T-cell (primary cell): ENCODE measurements around the gene ARV1. TPM values are rescaled to one million over a fixed set of nuclear protein-coding genes. Genes with fewer than 3 reads are reported as not detected.

Experiments
- ATAC-seq, 4 experiments: fragments of 200-7000 bp in 3 of 4; fragments of 150-1000 bp in 1 of 4; cut with Tn5 transposase; replicated peaks in 1 of 4; 1 replicate in 3 of 4; 2 replicates in 1 of 4; pipeline ENCODE4 v1.10.0; 2021; ENCODE audit warnings: moderate library complexity in 3 of 4, mild to moderate bottlenecking in 2 of 4, moderate number of reproducible peaks in 1 of 4
- CTCF ChIA-PET, 2 donors: fragments of 300-600 bp; sonication (Branson Sonifier 250); formaldehyde crosslinking; loops; one replicate each; lab custom pipeline; 2022; ENCODE audit warnings: antibody characterized with exemption in 2 of 2; lab: Charles Lee
- POLR2A ChIA-PET, 2 donors: fragments of 300-600 bp; sonication (Branson Sonifier 250); formaldehyde crosslinking; loops; one replicate each; lab custom pipeline; 2022; ENCODE audit warnings: antibody characterized with exemption in 2 of 2; lab: Charles Lee
- DNase-seq, 35 experiments: peaks; one replicate each; pipeline versions ENCODE4 v3.0.0 to v3.0.0-alpha.2; 2013 to 2023
- H3K27ac ChIP-seq: one replicate; pipeline ENCODE4 v1.5.1; 2013; ENCODE audit warnings: low read length
- H3K27me3 ChIP-seq, 2 experiments: replicated peaks in 1 of 2; 1 replicate in 1 of 2; 2 replicates in 1 of 2; pipeline versions ENCODE4 v1.6.1 to v1.7.0; 2013; ENCODE audit warnings: low read length in 1 of 2, mixed read lengths in 1 of 2; ENCODE audit not compliant: control insufficient read depth in 2 of 2, insufficient read depth in 2 of 2; ENCODE audit errors: extremely low read depth in 1 of 2
- H3K36me3 ChIP-seq, 2 donors: 1 replicate in 1 of 2; 2 replicates in 1 of 2; pipeline versions ENCODE4 v1.6.1 to v1.7.0; 2013; ENCODE audit warnings: low read length in 1 of 2; ENCODE audit not compliant: control insufficient read depth in 2 of 2, insufficient read depth in 1 of 2; ENCODE audit errors: extremely low read depth in 1 of 2
- H3K4me1 ChIP-seq, 2 experiments: 1 replicate in 1 of 2; 2 replicates in 1 of 2; pipeline versions ENCODE4 v1.6.1 to v1.7.0; 2013; ENCODE audit warnings: low read length in 2 of 2, mixed read lengths in 1 of 2; ENCODE audit not compliant: insufficient read depth in 2 of 2, control insufficient read depth in 1 of 2; ENCODE audit errors: extremely low read depth in 1 of 2
- H3K4me3 ChIP-seq, 2 donors: 1 replicate in 1 of 2; 2 replicates in 1 of 2; pipeline versions ENCODE4 v1.5.1 to v1.7.0; 2013; ENCODE audit warnings: mild to moderate bottlenecking in 2 of 2, low read length in 1 of 2, moderate library complexity in 1 of 2; ENCODE audit not compliant: control insufficient read depth in 1 of 2; ENCODE audit errors: extremely low read depth in 1 of 2
- H3K9me3 ChIP-seq: 2 replicates; pipeline ENCODE4 v1.7.0; 2013
- H3K27ac Mint-ChIP-seq, 2 donors: one replicate each; pipeline ENCODE4 v1.8.0; 2020 to 2021; ENCODE audit warnings: mild to moderate bottlenecking in 2 of 2, mixed read lengths in 2 of 2
- H3K27me3 Mint-ChIP-seq, 2 donors: one replicate each; pipeline ENCODE4 v1.8.0; 2021 to 2022; ENCODE audit warnings: mixed read lengths in 2 of 2
- H3K36me3 Mint-ChIP-seq: one replicate; pipeline ENCODE4 v1.8.0; 2021; ENCODE audit warnings: mixed read lengths
- H3K4me1 Mint-ChIP-seq, 3 donors: one replicate each; pipeline ENCODE4 v1.8.0; 2020 to 2022; ENCODE audit warnings: mixed read lengths in 3 of 3, mild to moderate bottlenecking in 1 of 3
- H3K4me3 Mint-ChIP-seq, 3 donors: one replicate each; pipeline ENCODE4 v1.8.0; 2020 to 2022; ENCODE audit warnings: mild to moderate bottlenecking in 3 of 3, mixed read lengths in 3 of 3, moderate library complexity in 3 of 3
- H3K9me3 Mint-ChIP-seq, 3 donors: one replicate each; pipeline ENCODE4 v1.8.0; 2020 to 2022; ENCODE audit warnings: mixed read lengths in 3 of 3
- WGBS: methylation state at CpG from one replicate; pipeline ENCODE4 v1.1.5; 2013; ENCODE audit warnings: missing lambda C conversion rate; ENCODE audit not compliant: insufficient coverage; 5-methylcytosine and 5-hydroxymethylcytosine counted together
- total RNA-seq, 35 experiments: library from RNA in 6 of 35; stranded (reverse) in 6 of 35; fragments of 120-200 nt in 1 of 35; gene quantifications; one replicate each; pipeline versions ENCODE4 v1.2.1 to v1.2.4 and lab custom pipeline; 2013 to 2026

Gene ARV1
- total RNA-seq, 5 donors from 2014 or later (not counting 1 experiment from before 2014, with no cell fraction given) = 6.7 to 13.2 (median 10.0) TPM

GRCh38 chr1:230957580-230957989 lies 21.3 kb upstream of the ARV1 start:
- ChIA-PET POLR2A (interaction anchor here in 1 of 2 donors (0.6 kb wide), 1 partner anchor 42 kb away, joined by 3 read pairs; no protein-coding TSS in a partner anchor), CTCF (interaction anchor here in 1 of 2 donors (0.6 kb wide), 1 partner anchor 19 kb away, joined by 3 read pairs; no protein-coding TSS in a partner anchor)
- Mint-ChIP-seq H3K27me3 (no peaks in the 10 kb centered on the region), H3K36me3 (peaks cover 54% of the 10 kb centered on the region), H3K4me3 (no peak overlapping the region), H3K27ac (no peak overlapping the region), H3K9me3 (no peaks in the 10 kb centered on the region), H3K4me1 (peaks cover 5 to 24% (median 23%) of the 10 kb centered on the region in 3 donors)
- Histone ChIP-seq H3K9me3 (no peaks in the 10 kb centered on the region), H3K4me3 (no peak overlapping the region), H3K36me3 (peaks cover 10 to 62% of the 10 kb centered on the region in 2 donors), H3K27me3 (no peaks in the 10 kb centered on the region), H3K4me1 (no peaks in the 10 kb centered on the region), H3K27ac (no peak overlapping the region)
- WGBS = 100% methylated on average over 1 of the region's 4 CpGs
- DNase-seq = no peak
- no peak for ATAC-seq

DNA sequence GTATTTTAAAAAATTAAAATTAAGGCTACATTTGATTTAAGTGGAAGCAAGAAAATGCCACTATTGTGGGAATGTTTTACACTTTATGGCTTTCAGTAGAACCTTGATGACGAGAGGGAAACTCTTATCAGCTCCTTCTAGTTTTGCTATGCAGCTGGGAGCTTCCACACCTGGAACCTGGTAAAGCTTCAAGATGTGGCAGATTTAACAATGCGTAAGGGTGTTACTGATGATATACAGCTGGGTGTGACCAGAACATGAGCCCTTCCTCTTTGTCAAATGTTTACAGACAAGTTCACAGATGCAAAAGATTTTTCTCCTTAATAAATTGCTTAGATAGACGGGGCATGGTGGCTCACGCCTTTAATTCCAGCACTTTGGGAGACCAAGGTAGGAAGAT lies 20.5 kb upstream of the ARV1 start:
- ChIA-PET CTCF (interaction anchor here (0.7 kb wide), 2 partner anchors 13 to 40 kb away, joined by 4 read pairs; no protein-coding TSS in a partner anchor), POLR2A (interaction anchor here in 1 of 2 donors (0.6 to 0.8 kb wide), 2 partner anchors 21 to 740 kb away, joined by 3 to 4 read pairs; no protein-coding TSS in a partner anchor)
- DNase-seq (no peak), ATAC-seq (no peak)
- Histone ChIP-seq H3K4me3 (no peak overlapping the region), H3K27ac (no peak overlapping the region), H3K27me3 (no peaks in the 10 kb centered on the region), H3K9me3 (no peaks in the 10 kb centered on the region), H3K4me1 (no peaks in the 10 kb centered on the region), H3K36me3 (peaks cover 10 to 56% of the 10 kb centered on the region in 2 donors)
- 100% methylated on average over 1 of the region's 4 CpGs for WGBS
- Mint-ChIP-seq H3K36me3 (peaks cover 51% of the 10 kb centered on the region), H3K27ac (no peak overlapping the region), H3K4me1 (peaks cover 10 to 30% (median 29%) of the 10 kb centered on the region in 3 donors), H3K4me3 (no peak overlapping the region), H3K9me3 (no peaks in the 10 kb centered on the region), H3K27me3 (no peaks in the 10 kb centered on the region)

GRCh38 chr1:230964896-230965295 lies 14.0 kb upstream of the ARV1 start:
- H3K4me1 ChIP-seq = no peaks in the 10 kb centered on the region
- ChIA-PET CTCF (no interaction called here), POLR2A (no interaction called here)
- Mint-ChIP-seq H3K4me1 (peaks cover 47 to 61% (median 57%) of the 10 kb centered on the region in 3 donors), H3K4me3 (no peak overlapping the region), H3K27ac (no peak overlapping the region), H3K9me3 (no peaks in the 10 kb centered on the region), H3K36me3 (peaks cover 16% of the 10 kb centered on the region), H3K27me3 (no peaks in the 10 kb centered on the region)
- H3K9me3 ChIP-seq = no peaks in the 10 kb centered on the region
- no peaks in the 10 kb centered on the region for H3K27me3 ChIP-seq
- WGBS = 38% methylated on average over 1 of the region's 2 CpGs
- no peak overlapping the region for H3K27ac ChIP-seq
- no peak overlapping the region for H3K4me3 ChIP-seq
- H3K36me3 ChIP-seq = peaks cover 0 to 4% of the 10 kb centered on the region in 2 donors
- no peak for DNase-seq
- no peak for ATAC-seq

DNA sequence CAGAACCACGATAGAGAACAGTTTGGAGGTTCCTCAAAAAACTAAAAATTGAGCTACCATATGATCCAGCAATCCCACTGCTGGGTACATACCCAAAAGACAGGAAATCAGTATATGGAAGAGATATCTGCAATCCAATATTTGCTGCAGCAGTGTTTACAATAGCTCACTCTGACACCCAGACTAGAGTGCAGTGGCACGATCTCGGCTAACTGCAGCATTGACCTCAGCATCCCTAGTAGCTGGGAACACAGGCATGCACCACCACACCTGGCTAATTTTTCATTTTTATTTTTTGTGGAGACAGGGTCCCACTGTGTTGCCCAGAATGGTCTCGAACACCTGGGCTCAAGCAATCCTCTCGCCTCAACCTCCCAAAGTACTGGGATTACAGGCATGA lies 13.4 kb upstream of the ARV1 start:
- no peak overlapping the region for H3K27ac Mint-ChIP-seq
- WGBS = 92% methylated on average over 2 of the region's 5 CpGs
- POLR2A ChIA-PET = no interaction called here

DNA sequence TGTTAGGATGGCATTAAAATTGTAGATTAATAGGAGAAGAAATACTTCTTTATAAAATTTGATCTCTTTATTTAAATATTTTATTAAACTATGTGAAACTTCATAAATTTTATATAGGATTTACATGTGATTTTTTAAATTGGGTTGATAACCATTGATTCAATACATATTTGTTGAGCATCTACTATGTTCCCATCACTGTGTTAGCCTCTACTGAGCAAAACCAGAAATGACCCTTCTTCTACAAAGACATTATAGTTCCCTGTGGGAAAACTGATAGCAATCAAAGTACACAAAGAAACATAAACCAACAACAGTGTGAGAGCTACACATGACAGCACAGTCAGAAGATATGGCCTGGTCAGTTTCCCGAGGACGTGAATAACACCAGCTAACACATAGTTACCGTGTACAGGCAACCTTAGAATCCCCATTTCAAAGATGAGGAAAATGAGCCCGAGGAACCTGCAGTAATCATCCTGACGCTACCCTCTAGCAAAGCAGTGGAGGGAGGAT lies 12.5 kb upstream of the ARV1 start:
- peaks cover 54 to 60% (median 56%) of the 10 kb centered on the region in 3 donors for H3K4me1 Mint-ChIP-seq
- peaks cover 0 to 8% of the 10 kb centered on the region in 2 experiments for H3K4me1 ChIP-seq
- no peak overlapping the region for H3K27ac Mint-ChIP-seq
- H3K4me3 Mint-ChIP-seq = no peak overlapping the region
- H3K27me3 Mint-ChIP-seq = no peaks in the 10 kb centered on the region
- ChIA-PET POLR2A (no interaction called here), CTCF (no interaction called here)
- WGBS = 100% methylated on average over 1 of the region's 5 CpGs
- DNase-seq = no peak
- H3K9me3 ChIP-seq = no peaks in the 10 kb centered on the region
- H3K27ac ChIP-seq = no peak overlapping the region
- peaks cover 4% of the 10 kb centered on the region for H3K36me3 Mint-ChIP-seq
- no peak for ATAC-seq
- no peaks in the 10 kb centered on the region for H3K27me3 ChIP-seq
- H3K36me3 ChIP-seq = peaks cover 0 to 2% of the 10 kb centered on the region in 2 donors
- H3K9me3 Mint-ChIP-seq = no peaks in the 10 kb centered on the region
- H3K4me3 ChIP-seq = no peak overlapping the region

More for the DNA sequence above, 13.4 kb upstream of the ARV1 start:
- no peaks in the 10 kb centered on the region for H3K27me3 Mint-ChIP-seq
- peaks cover 12% of the 10 kb centered on the region for H3K36me3 Mint-ChIP-seq
- peaks cover 0 to 5% of the 10 kb centered on the region in 2 experiments for H3K4me1 ChIP-seq
- H3K4me1 Mint-ChIP-seq = peaks cover 53 to 65% (median 59%) of the 10 kb centered on the region in 3 donors
- no peaks in the 10 kb centered on the region for H3K9me3 ChIP-seq
- H3K4me3 ChIP-seq = no peak overlapping the region
- no peak overlapping the region for H3K27ac ChIP-seq
- CTCF ChIA-PET = no interaction called here
- ATAC-seq = no peak
- H3K36me3 ChIP-seq = peaks cover 0 to 2% of the 10 kb centered on the region in 2 donors
- no peak for DNase-seq
- no peaks in the 10 kb centered on the region for H3K9me3 Mint-ChIP-seq
- no peak overlapping the region for H3K4me3 Mint-ChIP-seq
- no peaks in the 10 kb centered on the region for H3K27me3 ChIP-seq

GRCh38 chr1:230970432-230970831 lies 8.5 kb upstream of the ARV1 start:
- POLR2A ChIA-PET = interaction anchor here in 1 of 2 donors (0.5 kb wide), 1 partner anchor 272 kb away, joined by 3 read pairs; no protein-coding TSS in a partner anchor
- whole genome bisulfite sequencing = 100% methylated on average over 1 of the region's 5 CpGs
- Histone ChIP-seq H3K27ac (no peak overlapping the region), H3K4me1 (peaks cover 32 to 37% of the 10 kb centered on the region in 2 experiments), H3K27me3 (no peaks in the 10 kb centered on the region), H3K36me3 (peaks cover 0 to 2% of the 10 kb centered on the region in 2 donors), H3K4me3 (no peak overlapping the region), H3K9me3 (no peaks in the 10 kb centered on the region)
- H3K27me3 Mint-ChIP-seq = no peaks in the 10 kb centered on the region
- no peaks in the 10 kb centered on the region for H3K9me3 Mint-ChIP-seq
- DNase-seq (no peak), ATAC-seq (no peak)
- peaks cover 4% of the 10 kb centered on the region for H3K36me3 Mint-ChIP-seq
- peaks cover 57 to 66% (median 63%) of the 10 kb centered on the region in 3 donors for H3K4me1 Mint-ChIP-seq
- no peak overlapping the region for H3K4me3 Mint-ChIP-seq
- CTCF ChIA-PET = no interaction called here
- H3K27ac Mint-ChIP-seq = peak overlapping the region in 1 of 2 donors; percentile 59
